Vagina (tissue), 2 donors: ENCODE measurements around the gene CYB5R4.

Source experiments
- CTCF ChIP-seq, 3 experiments: fragments of 450-650 bp in 2 of 3; fragments of 200-600 bp in 1 of 3; sonication (generic) in 1 of 3; IDR thresholded peaks; one replicate each; pipeline ENCODE4 v1.5.1; 2017 to 2019; ENCODE audit warnings: antibody characterized with exemption in 3 of 3, mild to moderate bottlenecking in 2 of 3, moderate library complexity in 2 of 3
- POLR2A ChIP-seq, 2 donors: fragments of 450-650 bp; IDR thresholded peaks; one replicate each; pipeline ENCODE4 v1.6.1; 2017; ENCODE audit warnings: antibody characterized with exemption in 2 of 2, mild to moderate bottlenecking in 2 of 2, moderate library complexity in 2 of 2
- POLR2AphosphoS5 ChIP-seq, 2 donors: sonication (generic); formaldehyde crosslinking; IDR thresholded peaks; one replicate each; pipeline ENCODE4 v1.9.0; 2017; ENCODE audit warnings: antibody characterized with exemption in 2 of 2, mild to moderate bottlenecking in 2 of 2, low read depth in 1 of 2; ENCODE audit not compliant: insufficient read depth in 1 of 2

DNA sequence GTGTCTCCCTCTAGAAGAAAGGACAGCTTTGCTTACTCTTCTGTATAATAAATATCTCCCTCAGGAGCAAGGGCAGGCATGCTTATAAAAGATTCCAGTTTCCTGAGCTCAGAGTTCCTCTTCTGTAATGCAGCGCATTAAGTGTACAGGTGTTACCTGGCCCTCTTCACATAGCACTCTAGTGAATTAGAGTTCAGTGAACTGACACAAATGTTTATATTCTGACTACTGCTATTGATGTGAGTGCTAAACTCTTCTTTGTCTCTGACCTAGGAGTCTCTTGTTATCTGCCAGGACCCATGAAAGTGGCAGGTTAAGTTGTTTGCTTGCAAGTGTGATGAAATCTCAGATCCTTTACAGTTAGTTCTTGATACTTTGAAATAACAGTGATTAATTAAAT lies 33.5 kb downstream of the CYB5R4 start:
- TF ChIP-seq POLR2A (IDR thresholded peaks at IDR 0.05) (no peak), CTCF (IDR thresholded peaks at IDR 0.05) (no peak), POLR2AphosphoS5 (IDR thresholded peaks at IDR 0.05; ENCODE audit: insufficient read depth in 1 of 2, low read depth in 1 of 2) (no peak)
